ENCODE results near the gene ORAI1.

DNA sequence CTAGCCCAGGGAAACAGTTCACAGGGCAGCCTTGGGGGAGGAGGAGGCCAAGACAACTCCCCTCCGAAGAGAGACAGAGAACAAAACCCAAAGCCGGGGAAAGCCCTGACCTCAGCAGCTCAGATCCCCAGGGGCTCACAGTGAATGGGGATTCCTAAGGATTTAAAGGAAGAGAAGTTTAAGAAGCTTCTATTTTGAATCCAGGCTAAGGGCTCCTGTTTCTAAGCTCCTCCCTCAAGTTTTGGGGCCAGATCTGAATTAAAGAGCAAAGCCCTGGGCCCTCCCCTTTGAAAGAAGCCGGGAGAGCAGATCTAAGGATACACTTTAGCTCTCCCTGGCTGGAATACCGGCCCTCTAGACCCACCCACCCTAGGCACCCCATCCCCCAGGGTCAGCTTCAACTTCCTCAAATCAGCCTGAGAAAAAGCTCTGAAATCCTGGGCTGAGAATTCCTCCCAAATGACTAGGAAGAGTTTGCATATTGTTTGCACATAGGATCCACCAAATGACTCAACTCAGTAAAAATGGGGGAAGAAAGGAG is 49.4 kb upstream of the ORAI1 start:
- TF ChIP-seq, protein P1, sequence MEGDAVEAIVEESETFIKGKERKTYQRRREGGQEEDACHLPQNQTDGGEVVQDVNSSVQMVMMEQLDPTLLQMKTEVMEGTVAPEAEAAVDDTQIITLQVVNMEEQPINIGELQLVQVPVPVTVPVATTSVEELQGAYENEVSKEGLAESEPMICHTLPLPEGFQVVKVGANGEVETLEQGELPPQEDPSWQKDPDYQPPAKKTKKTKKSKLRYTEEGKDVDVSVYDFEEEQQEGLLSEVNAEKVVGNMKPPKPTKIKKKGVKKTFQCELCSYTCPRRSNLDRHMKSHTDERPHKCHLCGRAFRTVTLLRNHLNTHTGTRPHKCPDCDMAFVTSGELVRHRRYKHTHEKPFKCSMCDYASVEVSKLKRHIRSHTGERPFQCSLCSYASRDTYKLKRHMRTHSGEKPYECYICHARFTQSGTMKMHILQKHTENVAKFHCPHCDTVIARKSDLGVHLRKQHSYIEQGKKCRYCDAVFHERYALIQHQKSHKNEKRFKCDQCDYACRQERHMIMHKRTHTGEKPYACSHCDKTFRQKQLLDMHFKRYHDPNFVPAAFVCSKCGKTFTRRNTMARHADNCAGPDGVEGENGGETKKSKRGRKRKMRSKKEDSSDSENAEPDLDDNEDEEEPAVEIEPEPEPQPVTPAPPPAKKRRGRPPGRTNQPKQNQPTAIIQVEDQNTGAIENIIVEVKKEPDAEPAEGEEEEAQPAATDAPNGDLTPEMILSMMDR (IDR thresholded peaks at IDR 0.05) = no peak
- TF ChIP-seq POLR2A (IDR thresholded peaks at IDR 0.05) (no peak), POLR2AphosphoS5 (IDR thresholded peaks at IDR 0.05) (no peak)

Data from sigmoid colon (tissue), 4 donors.